GM12878 (cell line): ENCODE results near the gene RBM10. TPM values are rescaled to one million over a fixed set of nuclear protein-coding genes. Genes with fewer than 3 reads are reported as not detected.

ENCODE experiments used
- ATAC-seq: fragments of 200-7000 bp; cut with Tn5 transposase; 3 replicates; pipeline ENCODE4 v1.9.1; 2020; ENCODE audit warnings: mild to moderate bottlenecking, moderate library complexity
- BruUV-seq: library from RNA; stranded (reverse); fragments of 400-500 nt; replicated peaks from 2 replicates; lab custom pipeline; 2021; lab: Mats Ljungman, UMichigan
- CTCF ChIA-PET: fragments of 300-600 bp; sonication (Branson Sonifier 250); formaldehyde crosslinking; extraction: SDS; loops from one replicate; lab custom pipeline; 2021; ENCODE audit warnings: inconsistent platforms; lab: Yijun Ruan, JAX
- POLR2A ChIA-PET: fragments of 350-600 bp; formaldehyde crosslinking; extraction: SDS; loops from one replicate; lab custom pipeline; 2021; ENCODE audit warnings: inconsistent platforms; lab: Charles Lee
- RAD21 ChIA-PET: fragments of 300-600 bp; sonication (Branson Sonifier 250); formaldehyde crosslinking; loops from one replicate; lab custom pipeline; 2023; ENCODE audit warnings: antibody characterized with exemption; ENCODE audit not compliant: unreplicated experiment; lab: Charles Lee
- SMC1A ChIA-PET: fragments of 300-600 bp; sonication (Branson Sonifier 250); formaldehyde crosslinking; loops from one replicate; lab custom pipeline; 2023; ENCODE audit not compliant: unreplicated experiment, uncharacterized antibody; lab: Charles Lee
- DNase-seq: peaks from one replicate; pipeline ENCODE4 v3.0.0-alpha.2; 2011; ENCODE audit warnings: low read depth, low spot score
- FAIRE-seq: peaks from 3 replicates; lab custom pipeline; 2011; peaks lifted over from hg19 to GRCh38; lab: Jason Lieb, UNC
- H2AFZ ChIP-seq: 2 replicates; pipeline ENCODE4 v1.6.0; 2011; ENCODE audit warnings: low read depth, low read length, control low read depth; ENCODE audit not compliant: control insufficient read depth
- H3K27ac ChIP-seq: 2 replicates; pipeline ENCODE4 v1.5.1; 2011; ENCODE audit warnings: control low read depth; ENCODE audit not compliant: control insufficient read depth, insufficient read depth
- H3K27me3 ChIP-seq, 2 experiments: replicated peaks in 1 of 2; 2 replicates each; pipeline versions ENCODE4 v1.6.0 to v1.6.1; 2011; ENCODE audit warnings: low read length in 1 of 2; ENCODE audit not compliant: control insufficient read depth in 2 of 2, insufficient read depth in 2 of 2
- H3K36me3 ChIP-seq, 2 experiments: 2 replicates each; pipeline ENCODE4 v1.5.1; 2011; ENCODE audit warnings: low read length in 1 of 2; ENCODE audit not compliant: control insufficient read depth in 2 of 2, insufficient read depth in 2 of 2
- H3K4me1 ChIP-seq: 2 replicates; pipeline ENCODE4 v1.6.1; 2011; ENCODE audit warnings: mild to moderate bottlenecking, low read length, moderate library complexity, mixed read lengths; ENCODE audit not compliant: control insufficient read depth, insufficient read depth
- H3K4me2 ChIP-seq: 2 replicates; pipeline ENCODE4 v1.6.0; 2011; ENCODE audit warnings: control low read depth; ENCODE audit not compliant: control insufficient read depth, insufficient read depth
- H3K4me3 ChIP-seq: fragments of 200-600 bp; sonication (generic); 2 replicates; pipeline ENCODE4 v1.5.1; 2016
- H3K79me2 ChIP-seq: 2 replicates; pipeline ENCODE4 v1.6.0; 2011; ENCODE audit warnings: low read length; ENCODE audit not compliant: control insufficient read depth, insufficient read depth
- H3K9ac ChIP-seq: 2 replicates; pipeline ENCODE4 v1.8.0; 2011; ENCODE audit warnings: low read length, control low read depth, mixed read lengths; ENCODE audit not compliant: control insufficient read depth, insufficient read depth
- H3K9me3 ChIP-seq: replicated peaks from 3 replicates; pipeline ENCODE4 v1.5.1; 2011; ENCODE audit warnings: mild to moderate bottlenecking, low read length; ENCODE audit not compliant: control insufficient read depth, insufficient read depth
- H4K20me1 ChIP-seq: 2 replicates; pipeline ENCODE4 v1.6.0; 2011; ENCODE audit not compliant: control insufficient read depth, insufficient read depth
- BHLHE40 ChIP-seq, 2 experiments: fragments of 450-650 bp in 1 of 2; IDR thresholded peaks; 2 replicates each; pipeline ENCODE4 v1.6.1; 2011 to 2017; ENCODE audit warnings: low read depth in 2 of 2, borderline replicate concordance in 1 of 2, improper control_type of control experiment in 1 of 2, low read length in 1 of 2, mild to moderate bottlenecking in 1 of 2
- E2F8 ChIP-seq: fragments of 450-650 bp; IDR thresholded peaks from 2 replicates; pipeline ENCODE4 v1.6.1; 2018; ENCODE audit warnings: mild to moderate bottlenecking, low read depth, moderate library complexity; ENCODE audit not compliant: partially characterized antibody
- LARP7 ChIP-seq: fragments of 450-650 bp; IDR thresholded peaks from 2 replicates; pipeline ENCODE4 v1.6.1; 2017; ENCODE audit warnings: mild to moderate bottlenecking
- MLLT1 ChIP-seq: fragments of 450-650 bp; IDR thresholded peaks from 2 replicates; pipeline ENCODE4 v1.6.1; 2016; ENCODE audit warnings: mild to moderate bottlenecking
- NFIC ChIP-seq: IDR thresholded peaks from 2 replicates; pipeline ENCODE4 v1.6.1; 2012; ENCODE audit warnings: low read depth, mild to moderate bottlenecking, inconsistent platforms, low read length, moderate library complexity
- RAD21 ChIP-seq: IDR thresholded peaks from 2 replicates; pipeline ENCODE4 v1.6.1; 2011; ENCODE audit warnings: mild to moderate bottlenecking, low read depth, low read length, moderate library complexity; ENCODE audit not compliant: insufficient read depth
- SMAD1 ChIP-seq: fragments of 450-650 bp; IDR thresholded peaks from 2 replicates; pipeline ENCODE4 v1.6.1; 2018; ENCODE audit warnings: mild to moderate bottlenecking, low read depth; ENCODE audit not compliant: partially characterized antibody
- SPI1 ChIP-seq: IDR thresholded peaks from 2 replicates; pipeline ENCODE4 v1.6.1; 2011; ENCODE audit warnings: low read depth, mild to moderate bottlenecking, low read length, moderate library complexity, borderline replicate concordance; ENCODE audit not compliant: insufficient read depth
- WGBS: methylation state at CpG from one replicate; pipeline ENCODE4 v1.1.6; 2016; ENCODE audit warnings: low lambda C conversion rate; ENCODE audit not compliant: insufficient replicate concordance, insufficient coverage; ENCODE audit errors: missing lambda C conversion rate; 5-methylcytosine and 5-hydroxymethylcytosine counted together
- in situ Hi-C: fragments of 300-500 bp; cut with MboI; formaldehyde crosslinking; loops from 9 replicates; pipeline ENCODE4 v1.14.3; 2018; ENCODE audit warnings: mixed read lengths
- intact Hi-C: fragments of 100-400 bp; cut with micrococcal nuclease; formaldehyde crosslinking; loops from one replicate; pipeline ENCODE4 v1.14.2; 2022; ENCODE audit not compliant: unreplicated experiment
- polyA plus RNA-seq, 11 experiments: library from polyadenylated mRNA; depleted of rRNA in 4 of 11; unstranded in 6 of 11; stranded (reverse) in 5 of 11; fragments of >200 nt; fragmentation: Nextera tagmentation in 4 of 11; fragmentation: Illumina TruSeq in 1 of 11; extraction: Ambion mirVana in 4 of 11; extraction: Trizol in 1 of 11; gene quantifications; 1 replicate in 1 of 11; 2 replicates in 10 of 11; pipeline versions ENCODE4 v1.2.1 to v1.2.3, GENCODE V29; 2011 to 2016; ENCODE audit warnings: inconsistent platforms in 2 of 11, missing spikeins in 2 of 11, low read depth in 1 of 11
- total RNA-seq, 4 experiments: library from RNA; depleted of rRNA in 3 of 4; stranded (reverse); fragments of >200 nt in 3 of 4; fragmentation: Illumina TruSeq in 1 of 4; extraction: Trizol in 1 of 4; gene quantifications; 2 replicates each; pipeline versions ENCODE4 v1.2.1 to v1.2.3, GENCODE V29; 2013 to 2021
- TF ChIP-seq, protein P1 (sequence below): IDR thresholded peaks from 2 replicates; pipeline ENCODE4 v1.6.1; 2012; ENCODE audit warnings: low read depth, low read length, improper control_type of control experiment
- TF ChIP-seq, protein P2 (sequence below): fragments of 450-650 bp; conservative IDR thresholded peaks from 2 replicates; pipeline ENCODE4 v1.6.1; 2017; ENCODE audit warnings: mild to moderate bottlenecking, moderate library complexity
- TF ChIP-seq, protein P3 (sequence below): fragments of 450-650 bp; IDR thresholded peaks from 2 replicates; pipeline ENCODE4 v1.6.1; 2017; ENCODE audit warnings: mild to moderate bottlenecking

Gene RBM10
- total and polyA plus RNA-seq, 10 of the 15 experiments (the other 5 are each of a cell fraction or from before 2014, with no cell fraction given): 1.4 to 60.0 (median 29.8) TPM

GRCh38 chrX:47200385-47201150 lies 55.5 kb downstream of the RBM10 start:
- no peak overlapping the region for H3K4me2 ChIP-seq
- in situ Hi-C loops: loop anchor here (25.0 kb wide), 1 partner anchor 1737 kb away; no protein-coding TSS in a partner anchor
- TF ChIP-seq RAD21 (no peak), MLLT1 (no peak), SMAD1 (no peak), NFIC (no peak), E2F8 (no peak), BHLHE40 (IDR thresholded peaks at IDR 0.05; ENCODE audit: borderline replicate concordance in 1 of 2, low read depth in 2 of 2, low read length in 1 of 2) (no peak), LARP7 (no peak), SPI1 (no peak)
- TF ChIP-seq, protein P1, sequence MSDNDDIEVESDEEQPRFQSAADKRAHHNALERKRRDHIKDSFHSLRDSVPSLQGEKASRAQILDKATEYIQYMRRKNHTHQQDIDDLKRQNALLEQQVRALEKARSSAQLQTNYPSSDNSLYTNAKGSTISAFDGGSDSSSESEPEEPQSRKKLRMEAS: no peak
- TF ChIP-seq, protein P2, sequence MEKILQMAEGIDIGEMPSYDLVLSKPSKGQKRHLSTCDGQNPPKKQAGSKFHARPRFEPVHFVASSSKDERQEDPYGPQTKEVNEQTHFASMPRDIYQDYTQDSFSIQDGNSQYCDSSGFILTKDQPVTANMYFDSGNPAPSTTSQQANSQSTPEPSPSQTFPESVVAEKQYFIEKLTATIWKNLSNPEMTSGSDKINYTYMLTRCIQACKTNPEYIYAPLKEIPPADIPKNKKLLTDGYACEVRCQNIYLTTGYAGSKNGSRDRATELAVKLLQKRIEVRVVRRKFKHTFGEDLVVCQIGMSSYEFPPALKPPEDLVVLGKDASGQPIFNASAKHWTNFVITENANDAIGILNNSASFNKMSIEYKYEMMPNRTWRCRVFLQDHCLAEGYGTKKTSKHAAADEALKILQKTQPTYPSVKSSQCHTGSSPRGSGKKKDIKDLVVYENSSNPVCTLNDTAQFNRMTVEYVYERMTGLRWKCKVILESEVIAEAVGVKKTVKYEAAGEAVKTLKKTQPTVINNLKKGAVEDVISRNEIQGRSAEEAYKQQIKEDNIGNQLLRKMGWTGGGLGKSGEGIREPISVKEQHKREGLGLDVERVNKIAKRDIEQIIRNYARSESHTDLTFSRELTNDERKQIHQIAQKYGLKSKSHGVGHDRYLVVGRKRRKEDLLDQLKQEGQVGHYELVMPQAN: no peak
- TF ChIP-seq, protein P3, sequence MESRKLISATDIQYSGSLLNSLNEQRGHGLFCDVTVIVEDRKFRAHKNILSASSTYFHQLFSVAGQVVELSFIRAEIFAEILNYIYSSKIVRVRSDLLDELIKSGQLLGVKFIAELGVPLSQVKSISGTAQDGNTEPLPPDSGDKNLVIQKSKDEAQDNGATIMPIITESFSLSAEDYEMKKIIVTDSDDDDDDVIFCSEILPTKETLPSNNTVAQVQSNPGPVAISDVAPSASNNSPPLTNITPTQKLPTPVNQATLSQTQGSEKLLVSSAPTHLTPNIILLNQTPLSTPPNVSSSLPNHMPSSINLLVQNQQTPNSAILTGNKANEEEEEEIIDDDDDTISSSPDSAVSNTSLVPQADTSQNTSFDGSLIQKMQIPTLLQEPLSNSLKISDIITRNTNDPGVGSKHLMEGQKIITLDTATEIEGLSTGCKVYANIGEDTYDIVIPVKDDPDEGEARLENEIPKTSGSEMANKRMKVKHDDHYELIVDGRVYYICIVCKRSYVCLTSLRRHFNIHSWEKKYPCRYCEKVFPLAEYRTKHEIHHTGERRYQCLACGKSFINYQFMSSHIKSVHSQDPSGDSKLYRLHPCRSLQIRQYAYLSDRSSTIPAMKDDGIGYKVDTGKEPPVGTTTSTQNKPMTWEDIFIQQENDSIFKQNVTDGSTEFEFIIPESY: no peak
- TF ChIP-seq, all 136 proteins: peak for 0
- Histone ChIP-seq H3K27ac (no peak overlapping the region), H3K79me2 (peaks cover 26% of the 10 kb centered on the region), H3K4me1 (peaks cover 6% of the 10 kb centered on the region), H2AFZ (no peak overlapping the region), H4K20me1 (peaks cover 9% of the 10 kb centered on the region; the same call in 1 of the 2 replicates), H3K9ac (no peak overlapping the region), H3K9me3 (no peaks in the 10 kb centered on the region), H3K27me3 (no peaks in the 10 kb centered on the region), H3K36me3 (peaks cover 47 to 50% of the 10 kb centered on the region in 2 experiments), H3K4me3 (no peak overlapping the region)
- DNase-seq: no peak
- WGBS: 91% methylated on average over 9 of the region's 9 CpGs
- RAD21 ChIA-PET: no interaction called here
- no peak for ATAC-seq
- intact Hi-C loops: no loop called here
- CTCF ChIA-PET: interaction anchor here (0.9 kb wide), 1 partner anchor 181 kb away, joined by 3 read pairs; no protein-coding TSS in a partner anchor
- SMC1A ChIA-PET: interaction anchor here (1.5 kb wide), 1 partner anchor 184 kb away, joined by 6 read pairs; no protein-coding TSS in a partner anchor
- BruUV-seq: no TSS peak
- POLR2A ChIA-PET: interaction anchor here (1.2 kb wide), 1 partner anchor 17 kb away, joined by 3 read pairs; no protein-coding TSS in a partner anchor
- no peak for FAIRE-seq
